Liver (tissue), 9 donors: ENCODE measurements around the gene GNAI3. TPM values are rescaled to one million over a fixed set of nuclear protein-coding genes. Genes with fewer than 3 reads are reported as not detected.

Source experiments
- DNase-seq: peaks from one replicate; pipeline ENCODE4 v3.0.0-alpha.2; 2017; ENCODE audit warnings: low spot score
- H3K27ac ChIP-seq, 2 donors: one replicate each; pipeline ENCODE4 v1.7.0; 2013; ENCODE audit warnings: inconsistent platforms in 2 of 2, low read length in 2 of 2, control low read depth in 1 of 2, low read depth in 1 of 2, mild to moderate bottlenecking in 1 of 2
- H3K27me3 ChIP-seq, 4 donors: one replicate each; pipeline versions ENCODE4 v1.6.1 to v1.7.0; 2013; ENCODE audit warnings: low read length in 3 of 4, inconsistent platforms in 1 of 4, mild to moderate bottlenecking in 1 of 4, moderate library complexity in 1 of 4; ENCODE audit not compliant: control insufficient read depth in 4 of 4, insufficient read depth in 4 of 4
- H3K36me3 ChIP-seq, 4 donors: one replicate each; pipeline versions ENCODE4 v1.6.1 to v1.7.0; 2013; ENCODE audit warnings: low read length in 3 of 4, mild to moderate bottlenecking in 3 of 4, low read depth in 1 of 4, moderate library complexity in 1 of 4; ENCODE audit not compliant: control insufficient read depth in 4 of 4, insufficient read depth in 3 of 4
- H3K4me1 ChIP-seq, 4 donors: one replicate each; pipeline versions ENCODE4 v1.6.1 to v1.7.0; 2013; ENCODE audit warnings: low read length in 3 of 4, mild to moderate bottlenecking in 3 of 4, moderate library complexity in 1 of 4; ENCODE audit not compliant: control insufficient read depth in 4 of 4, insufficient read depth in 4 of 4
- H3K4me3 ChIP-seq, 3 donors: one replicate each; pipeline versions ENCODE4 v1.6.1 to v1.7.0; 2013; ENCODE audit warnings: low read length in 3 of 3, control low read depth in 1 of 3, low read depth in 1 of 3, mild to moderate bottlenecking in 1 of 3
- H3K9ac ChIP-seq, 2 donors: one replicate each; pipeline ENCODE4 v1.7.0; 2013; ENCODE audit warnings: low read length in 2 of 2, mild to moderate bottlenecking in 2 of 2, moderate library complexity in 2 of 2, control low read depth in 1 of 2, low read depth in 1 of 2
- H3K9me3 ChIP-seq, 4 donors: one replicate each; pipeline versions ENCODE4 v1.6.1 to v1.7.0; 2013; ENCODE audit warnings: low read length in 3 of 4; ENCODE audit not compliant: control insufficient read depth in 4 of 4
- CTCF ChIP-seq: fragments of 150-350 bp; IDR thresholded peaks from 2 replicates; pipeline ENCODE4 v1.5.1; 2017; ENCODE audit warnings: improper control_type of control experiment, low read depth, low read length; ENCODE audit not compliant: missing input control
- EGR1 ChIP-seq, 2 donors: IDR thresholded peaks; 2 replicates each; pipeline ENCODE4 v1.6.1; 2016 to 2018; ENCODE audit warnings: antibody characterized with exemption in 2 of 2, low read depth in 2 of 2
- FOXA1 ChIP-seq: IDR thresholded peaks from 2 replicates; pipeline ENCODE4 v1.6.1; 2016; ENCODE audit warnings: antibody characterized with exemption
- FOXA2 ChIP-seq: IDR thresholded peaks from 2 replicates; pipeline ENCODE4 v1.6.1; 2016; ENCODE audit warnings: antibody characterized with exemption
- HNF4A ChIP-seq, 2 donors: conservative IDR thresholded peaks; 2 replicates each; pipeline ENCODE4 v1.6.1; 2016; ENCODE audit warnings: antibody characterized with exemption in 2 of 2, mild to moderate bottlenecking in 2 of 2
- MAX ChIP-seq: IDR thresholded peaks from 2 replicates; pipeline ENCODE4 v1.6.1; 2016; ENCODE audit warnings: antibody characterized with exemption
- NR2F2 ChIP-seq: IDR thresholded peaks from 2 replicates; pipeline ENCODE4 v1.6.1; 2016; ENCODE audit warnings: antibody characterized with exemption
- RAD21 ChIP-seq, 2 donors: IDR thresholded peaks; 2 replicates each; pipeline ENCODE4 v1.6.1; 2016; ENCODE audit warnings: antibody characterized with exemption in 2 of 2, mild to moderate bottlenecking in 2 of 2
- RXRA ChIP-seq, 2 donors: IDR thresholded peaks; 2 replicates each; pipeline ENCODE4 v1.6.1; 2017 to 2018; ENCODE audit warnings: antibody characterized with exemption in 2 of 2, mild to moderate bottlenecking in 1 of 2
- SP1 ChIP-seq: IDR thresholded peaks from 2 replicates; pipeline ENCODE4 v1.6.1; 2018; ENCODE audit warnings: antibody characterized with exemption, mild to moderate bottlenecking
- YY1 ChIP-seq: IDR thresholded peaks from 2 replicates; pipeline ENCODE4 v1.6.1; 2016; ENCODE audit warnings: antibody characterized with exemption, mild to moderate bottlenecking
- WGBS: extraction: QIAGEN DNeasy Blood & Tissue Kit; methylation state at CpG from one replicate; pipeline ENCODE4 v1.1.7; 2013; 5-methylcytosine and 5-hydroxymethylcytosine counted together
- polyA plus RNA-seq, 2 donors: library from polyadenylated mRNA; stranded (reverse) in 1 of 2; unstranded in 1 of 2; fragments of 200-250 nt in 1 of 2; fragments of >200 nt in 1 of 2; fragmentation: Nextera tagmentation in 1 of 2; extraction: Ambion mirVana in 1 of 2; gene quantifications; one replicate each; pipeline versions ENCODE4 v1.2.1 to v1.2.3, GENCODE V29; 2013 to 2015
- total RNA-seq, 2 donors: library from RNA; depleted of rRNA; stranded (reverse); fragments of >200 nt; gene quantifications; one replicate each; pipeline ENCODE4 v1.2.3, GENCODE V29; 2014
- TF ChIP-seq, protein P1 (sequence below): IDR thresholded peaks from 2 replicates; pipeline ENCODE4 v1.6.1; 2016; ENCODE audit warnings: antibody characterized with exemption
- TF ChIP-seq, protein P2 (sequence below): IDR thresholded peaks from 2 replicates; pipeline ENCODE4 v1.6.1; 2016; ENCODE audit warnings: antibody characterized with exemption, mild to moderate bottlenecking
- donor health status: healthy.
- donor health status: healthy.
- donor health status: healthy.
- donor health status: healthy.
- donor health status: healthy.

GNAI3 gene
- total and polyA plus RNA-seq, 4 donors: 1.9 to 6.5 (median 4.3) TPM

DNA sequence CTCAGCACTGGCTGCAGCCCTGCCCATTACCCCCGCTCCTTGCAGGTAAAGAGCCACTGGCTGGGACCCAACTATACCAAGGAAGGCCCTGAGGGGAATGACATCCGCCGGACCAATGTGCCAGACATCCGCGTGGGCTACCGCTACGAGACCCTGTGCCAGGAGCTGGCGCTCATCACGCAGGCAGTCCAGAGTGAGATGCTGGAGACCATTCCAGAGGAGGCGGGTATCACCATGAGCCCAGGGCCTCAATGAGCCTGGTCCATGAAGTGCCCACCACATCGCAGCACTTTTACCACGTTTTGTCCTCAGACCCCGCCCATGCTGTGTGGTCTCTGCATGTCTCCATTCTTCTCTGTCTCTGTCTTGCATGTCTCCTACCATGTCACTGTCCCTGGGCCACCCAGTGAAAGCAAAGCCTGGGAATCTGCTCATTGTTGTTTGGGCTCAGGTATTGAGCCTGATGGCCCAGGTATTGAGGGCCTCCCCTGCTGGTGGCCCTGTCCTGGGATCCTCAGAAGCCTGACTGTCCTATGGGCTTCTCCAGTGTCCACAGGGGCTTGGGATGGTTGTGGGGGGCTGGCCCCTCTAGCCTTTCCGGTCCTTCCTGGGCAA is 82.6 kb downstream of the GNAI3 start:
- no peak overlapping the region for H3K4me3 ChIP-seq
- no peak overlapping the region for H3K9ac ChIP-seq
- peaks cover 0 to 2% (median 0%) of the 10 kb centered on the region in 4 donors for H3K4me1 ChIP-seq
- TF ChIP-seq RXRA (IDR thresholded peaks at IDR 0.05): no peak
- no peak for TF ChIP-seq RAD21 (IDR thresholded peaks at IDR 0.05)
- no peak for TF ChIP-seq HNF4A (conservative IDR thresholded peaks at IDR 0.05)
- TF ChIP-seq CTCF: no peak
- no peak for TF ChIP-seq YY1
- TF ChIP-seq EGR1 (IDR thresholded peaks at IDR 0.05; ENCODE audit: low read depth in 2 of 2): no peak
- TF ChIP-seq FOXA2: no peak
- TF ChIP-seq, protein P1, sequence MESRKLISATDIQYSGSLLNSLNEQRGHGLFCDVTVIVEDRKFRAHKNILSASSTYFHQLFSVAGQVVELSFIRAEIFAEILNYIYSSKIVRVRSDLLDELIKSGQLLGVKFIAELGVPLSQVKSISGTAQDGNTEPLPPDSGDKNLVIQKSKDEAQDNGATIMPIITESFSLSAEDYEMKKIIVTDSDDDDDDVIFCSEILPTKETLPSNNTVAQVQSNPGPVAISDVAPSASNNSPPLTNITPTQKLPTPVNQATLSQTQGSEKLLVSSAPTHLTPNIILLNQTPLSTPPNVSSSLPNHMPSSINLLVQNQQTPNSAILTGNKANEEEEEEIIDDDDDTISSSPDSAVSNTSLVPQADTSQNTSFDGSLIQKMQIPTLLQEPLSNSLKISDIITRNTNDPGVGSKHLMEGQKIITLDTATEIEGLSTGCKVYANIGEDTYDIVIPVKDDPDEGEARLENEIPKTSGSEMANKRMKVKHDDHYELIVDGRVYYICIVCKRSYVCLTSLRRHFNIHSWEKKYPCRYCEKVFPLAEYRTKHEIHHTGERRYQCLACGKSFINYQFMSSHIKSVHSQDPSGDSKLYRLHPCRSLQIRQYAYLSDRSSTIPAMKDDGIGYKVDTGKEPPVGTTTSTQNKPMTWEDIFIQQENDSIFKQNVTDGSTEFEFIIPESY: no peak
- TF ChIP-seq MAX: no peak
- no peak for TF ChIP-seq SP1
- H3K27me3 ChIP-seq: no peaks in the 10 kb centered on the region
- 94% methylated on average over 14 of the region's 14 CpGs for WGBS
- no peak for DNase-seq
- H3K27ac ChIP-seq: no peak overlapping the region
- H3K9me3 ChIP-seq: no peaks in the 10 kb centered on the region
- H3K36me3 ChIP-seq: peaks cover 15 to 58% (median 26%) of the 10 kb centered on the region in 4 donors

- Histone ChIP-seq H3K36me3 (peaks cover 14 to 51% (median 23%) of the 10 kb centered on the region in 4 donors), H3K27me3 (no peaks in the 10 kb centered on the region), H3K9ac (no peak overlapping the region), H3K27ac (no peak overlapping the region), H3K4me3 (no peak overlapping the region), H3K9me3 (no peaks in the 10 kb centered on the region), H3K4me1 (peaks cover 0 to 9% (median 4%) of the 10 kb centered on the region in 4 donors)
- no peak for DNase-seq
- WGBS: 92% methylated on average over 16 of the region's 16 CpGs
- TF ChIP-seq, protein P1: no peak
- no peak for TF ChIP-seq FOXA1
- TF ChIP-seq RAD21 (IDR thresholded peaks at IDR 0.05): no peak
- TF ChIP-seq, protein P2, sequence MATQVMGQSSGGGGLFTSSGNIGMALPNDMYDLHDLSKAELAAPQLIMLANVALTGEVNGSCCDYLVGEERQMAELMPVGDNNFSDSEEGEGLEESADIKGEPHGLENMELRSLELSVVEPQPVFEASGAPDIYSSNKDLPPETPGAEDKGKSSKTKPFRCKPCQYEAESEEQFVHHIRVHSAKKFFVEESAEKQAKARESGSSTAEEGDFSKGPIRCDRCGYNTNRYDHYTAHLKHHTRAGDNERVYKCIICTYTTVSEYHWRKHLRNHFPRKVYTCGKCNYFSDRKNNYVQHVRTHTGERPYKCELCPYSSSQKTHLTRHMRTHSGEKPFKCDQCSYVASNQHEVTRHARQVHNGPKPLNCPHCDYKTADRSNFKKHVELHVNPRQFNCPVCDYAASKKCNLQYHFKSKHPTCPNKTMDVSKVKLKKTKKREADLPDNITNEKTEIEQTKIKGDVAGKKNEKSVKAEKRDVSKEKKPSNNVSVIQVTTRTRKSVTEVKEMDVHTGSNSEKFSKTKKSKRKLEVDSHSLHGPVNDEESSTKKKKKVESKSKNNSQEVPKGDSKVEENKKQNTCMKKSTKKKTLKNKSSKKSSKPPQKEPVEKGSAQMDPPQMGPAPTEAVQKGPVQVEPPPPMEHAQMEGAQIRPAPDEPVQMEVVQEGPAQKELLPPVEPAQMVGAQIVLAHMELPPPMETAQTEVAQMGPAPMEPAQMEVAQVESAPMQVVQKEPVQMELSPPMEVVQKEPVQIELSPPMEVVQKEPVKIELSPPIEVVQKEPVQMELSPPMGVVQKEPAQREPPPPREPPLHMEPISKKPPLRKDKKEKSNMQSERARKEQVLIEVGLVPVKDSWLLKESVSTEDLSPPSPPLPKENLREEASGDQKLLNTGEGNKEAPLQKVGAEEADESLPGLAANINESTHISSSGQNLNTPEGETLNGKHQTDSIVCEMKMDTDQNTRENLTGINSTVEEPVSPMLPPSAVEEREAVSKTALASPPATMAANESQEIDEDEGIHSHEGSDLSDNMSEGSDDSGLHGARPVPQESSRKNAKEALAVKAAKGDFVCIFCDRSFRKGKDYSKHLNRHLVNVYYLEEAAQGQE: no peak
- TF ChIP-seq NR2F2: no peak
- TF ChIP-seq EGR1 (IDR thresholded peaks at IDR 0.05; ENCODE audit: low read depth in 2 of 2): no peak
These were observed 83.4 kb downstream of the GNAI3 start for GRCh38 chr1:109631513-109632505.
